ENCODE data around the gene PFKFB3. TPM values are rescaled to one million over a fixed set of nuclear protein-coding genes. Genes with fewer than 3 reads are reported as not detected.

The PFKFB3 gene
- total RNA-seq, 1 donor from 2014 or later, result 43.2 TPM

DNA sequence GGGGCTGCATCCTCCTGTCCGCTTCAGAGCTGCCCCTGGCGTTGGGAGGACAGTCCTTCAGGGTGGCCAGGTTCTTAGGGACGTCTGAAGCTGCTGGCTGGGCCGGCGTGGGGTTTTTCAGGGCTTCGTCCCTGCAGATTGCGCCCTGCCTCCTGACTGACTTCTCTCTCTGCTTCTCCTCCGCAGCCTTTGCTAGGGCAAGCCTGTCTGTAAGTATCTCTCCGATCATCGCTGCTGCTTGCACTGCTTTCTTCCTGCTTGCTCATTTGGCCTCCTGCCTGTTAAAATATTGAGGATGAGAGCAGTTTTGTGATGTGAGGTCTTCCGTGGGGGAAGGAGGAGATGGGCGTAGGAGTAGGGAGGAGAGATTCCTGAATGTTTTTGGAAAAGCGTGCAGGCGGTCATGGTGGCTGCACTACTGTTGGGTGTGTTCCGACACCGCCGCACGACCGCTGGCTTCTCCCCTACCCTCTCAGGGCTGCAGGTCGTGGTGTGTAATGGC lies 25.3 kb downstream of the PFKFB3 start:
- H3K36me3 ChIP-seq, result peaks cover 0 to 72% of the 10 kb centered on the region in 2 donors
- TF ChIP-seq POLR2A (IDR thresholded peaks at IDR 0.05) (no peak), POLR2AphosphoS5 (IDR thresholded peaks at IDR 0.05; ENCODE audit: insufficient read depth in 1 of 2, low read depth in 1 of 2) (no peak)
- TF ChIP-seq, protein P1, sequence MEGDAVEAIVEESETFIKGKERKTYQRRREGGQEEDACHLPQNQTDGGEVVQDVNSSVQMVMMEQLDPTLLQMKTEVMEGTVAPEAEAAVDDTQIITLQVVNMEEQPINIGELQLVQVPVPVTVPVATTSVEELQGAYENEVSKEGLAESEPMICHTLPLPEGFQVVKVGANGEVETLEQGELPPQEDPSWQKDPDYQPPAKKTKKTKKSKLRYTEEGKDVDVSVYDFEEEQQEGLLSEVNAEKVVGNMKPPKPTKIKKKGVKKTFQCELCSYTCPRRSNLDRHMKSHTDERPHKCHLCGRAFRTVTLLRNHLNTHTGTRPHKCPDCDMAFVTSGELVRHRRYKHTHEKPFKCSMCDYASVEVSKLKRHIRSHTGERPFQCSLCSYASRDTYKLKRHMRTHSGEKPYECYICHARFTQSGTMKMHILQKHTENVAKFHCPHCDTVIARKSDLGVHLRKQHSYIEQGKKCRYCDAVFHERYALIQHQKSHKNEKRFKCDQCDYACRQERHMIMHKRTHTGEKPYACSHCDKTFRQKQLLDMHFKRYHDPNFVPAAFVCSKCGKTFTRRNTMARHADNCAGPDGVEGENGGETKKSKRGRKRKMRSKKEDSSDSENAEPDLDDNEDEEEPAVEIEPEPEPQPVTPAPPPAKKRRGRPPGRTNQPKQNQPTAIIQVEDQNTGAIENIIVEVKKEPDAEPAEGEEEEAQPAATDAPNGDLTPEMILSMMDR (IDR thresholded peaks at IDR 0.05), result no peak
- no peaks in the 10 kb centered on the region for H3K27me3 ChIP-seq
- no peak overlapping the region for H3K27ac ChIP-seq
- H3K4me1 ChIP-seq, result no peaks in the 10 kb centered on the region
- no peak overlapping the region for H3K4me3 ChIP-seq
- intact Hi-C loops (cut with DNase I), result no loop called here
- no peaks in the 10 kb centered on the region for H3K9me3 ChIP-seq
- no peak for DNase-seq (ENCODE audit: extremely low spot score in 2 of 2)

DNA sequence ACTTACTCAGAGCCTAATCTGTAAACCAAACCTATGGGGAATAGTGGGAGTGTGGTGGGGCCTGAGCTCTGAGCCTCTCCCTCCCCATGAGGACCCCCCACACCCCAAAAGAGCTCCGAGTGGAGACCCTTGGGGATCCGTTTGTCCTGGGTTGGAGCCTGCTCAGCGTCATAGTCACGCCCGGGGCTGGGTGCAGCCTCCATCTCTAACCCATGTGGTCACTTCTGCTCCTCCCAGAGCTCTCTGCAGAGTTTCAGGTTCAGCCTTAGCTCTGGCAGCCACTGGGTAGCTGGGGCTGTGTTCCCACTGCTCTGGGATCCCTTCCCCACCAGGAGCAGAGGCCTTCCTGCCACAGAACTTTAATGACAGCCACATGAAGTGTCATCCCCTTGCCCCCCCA lies 25.9 kb downstream of the PFKFB3 start:
- Histone ChIP-seq H3K4me1 (no peaks in the 10 kb centered on the region), H3K36me3 (peaks cover 0 to 72% of the 10 kb centered on the region in 2 donors), H3K9me3 (no peaks in the 10 kb centered on the region), H3K27ac (no peak overlapping the region), H3K27me3 (no peaks in the 10 kb centered on the region), H3K4me3 (no peak overlapping the region)
- intact Hi-C loops (cut with DNase I), result no loop called here
- DNase-seq (ENCODE audit: extremely low spot score in 2 of 2), result no peak
- TF ChIP-seq, protein P1 (IDR thresholded peaks at IDR 0.05), result no peak
- no peak for TF ChIP-seq POLR2A (IDR thresholded peaks at IDR 0.05)
- no peak for TF ChIP-seq POLR2AphosphoS5 (IDR thresholded peaks at IDR 0.05; ENCODE audit: insufficient read depth in 1 of 2, low read depth in 1 of 2)

- Histone ChIP-seq H3K4me3 (no peak overlapping the region), H3K9me3 (no peaks in the 10 kb centered on the region), H3K27ac (no peak overlapping the region), H3K4me1 (no peaks in the 10 kb centered on the region), H3K36me3 (peaks cover 0 to 72% of the 10 kb centered on the region in 2 donors), H3K27me3 (no peaks in the 10 kb centered on the region)
- intact Hi-C loops (cut with DNase I), result no loop called here
- TF ChIP-seq, protein P1 (IDR thresholded peaks at IDR 0.05), result no peak
- TF ChIP-seq POLR2AphosphoS5 (IDR thresholded peaks at IDR 0.05; ENCODE audit: insufficient read depth in 1 of 2, low read depth in 1 of 2) (no peak), POLR2A (IDR thresholded peaks at IDR 0.05) (no peak)
- DNase-seq (ENCODE audit: extremely low spot score in 2 of 2), result no peak
Measured at GRCh38 chr10:6229290-6229689, 26.6 kb downstream of the PFKFB3 start.

GRCh38 chr10:6229746-6230145 lies 27.0 kb downstream of the PFKFB3 start:
- Histone ChIP-seq H3K27ac (no peak overlapping the region), H3K36me3 (peaks cover 0 to 72% of the 10 kb centered on the region in 2 donors), H3K4me1 (no peaks in the 10 kb centered on the region), H3K27me3 (no peaks in the 10 kb centered on the region), H3K4me3 (no peak overlapping the region), H3K9me3 (no peaks in the 10 kb centered on the region)
- DNase-seq (ENCODE audit: extremely low spot score in 2 of 2), result no peak
- intact Hi-C loops (cut with DNase I), result no loop called here
- TF ChIP-seq POLR2AphosphoS5 (IDR thresholded peaks at IDR 0.05; ENCODE audit: insufficient read depth in 1 of 2, low read depth in 1 of 2) (no peak), POLR2A (IDR thresholded peaks at IDR 0.05) (no peak)
- TF ChIP-seq, protein P1 (IDR thresholded peaks at IDR 0.05), result no peak

DNA sequence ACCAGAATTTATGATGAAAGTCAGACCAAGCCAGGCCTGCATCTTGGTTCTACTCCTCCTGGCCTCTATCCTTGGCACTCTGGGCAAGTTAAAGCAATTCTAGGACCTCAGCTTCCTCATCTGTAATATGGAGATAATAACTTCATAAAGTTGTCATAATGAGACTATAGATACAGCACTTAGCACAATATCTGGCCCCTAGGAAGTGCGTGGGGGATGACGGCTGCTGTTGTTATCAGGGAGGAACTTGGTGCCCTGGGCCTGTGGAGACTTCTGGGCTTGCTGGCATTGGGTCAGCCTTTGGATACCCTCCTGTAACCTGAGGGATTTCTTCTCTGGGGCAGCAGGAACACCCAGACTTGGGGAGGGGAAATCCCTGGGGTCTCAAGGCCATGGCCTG lies 27.6 kb downstream of the PFKFB3 start:
- Histone ChIP-seq H3K36me3 (peaks cover 0 to 68% of the 10 kb centered on the region in 2 donors), H3K4me1 (no peaks in the 10 kb centered on the region), H3K27ac (no peak overlapping the region), H3K9me3 (no peaks in the 10 kb centered on the region), H3K4me3 (no peak overlapping the region), H3K27me3 (no peaks in the 10 kb centered on the region)
- no peak for DNase-seq (ENCODE audit: extremely low spot score in 2 of 2)
- intact Hi-C loops (cut with DNase I), result no loop called here
- TF ChIP-seq, protein P1 (IDR thresholded peaks at IDR 0.05), result no peak
- no peak for TF ChIP-seq POLR2AphosphoS5 (IDR thresholded peaks at IDR 0.05; ENCODE audit: insufficient read depth in 1 of 2, low read depth in 1 of 2)
- TF ChIP-seq POLR2A (IDR thresholded peaks at IDR 0.05), result no peak

Data from vagina (tissue), 2 donors.